HG03439 (cell line): Measurements from ENCODE around the gene VANGL1.

Source experiments
- ATAC-seq: cut with Tn5 transposase; IDR thresholded peaks from one replicate; pipeline ENCODE4 v1.9.1; 2021; ENCODE audit warnings: mild to moderate bottlenecking, moderate library complexity; ENCODE audit not compliant: unreplicated experiment

Gene VANGL1

GRCh38 chr1:115666206-115666605 lies 24.4 kb downstream of the VANGL1 start:
- ATAC-seq: no peak

DNA sequence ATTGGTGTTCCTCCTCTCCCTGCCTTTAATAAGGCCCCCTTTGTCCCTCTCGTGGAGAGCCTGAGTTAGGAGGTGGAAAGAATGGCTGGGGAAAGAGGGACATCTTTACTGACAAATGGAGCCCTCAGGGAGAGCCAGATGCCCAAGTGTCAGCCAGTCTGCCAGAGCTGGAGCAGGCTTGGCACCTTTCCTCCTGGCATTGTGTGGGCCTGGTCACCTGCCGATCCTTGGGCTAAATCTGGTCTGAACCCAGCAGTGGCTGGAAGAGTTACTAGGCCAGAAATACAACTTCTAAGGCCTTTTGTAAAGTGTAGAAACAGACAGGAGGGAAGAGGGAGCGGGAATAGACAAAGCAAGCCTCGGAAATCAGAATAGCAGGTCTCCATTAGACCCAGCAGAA lies 24.9 kb downstream of the VANGL1 start:
- no peak for ATAC-seq

GRCh38 chr1:115668579-115668978 lies 26.8 kb downstream of the VANGL1 start:
- ATAC-seq: no peak

GRCh38 chr1:115669002-115669673 lies 27.4 kb downstream of the VANGL1 start:
- ATAC-seq: no peak

DNA sequence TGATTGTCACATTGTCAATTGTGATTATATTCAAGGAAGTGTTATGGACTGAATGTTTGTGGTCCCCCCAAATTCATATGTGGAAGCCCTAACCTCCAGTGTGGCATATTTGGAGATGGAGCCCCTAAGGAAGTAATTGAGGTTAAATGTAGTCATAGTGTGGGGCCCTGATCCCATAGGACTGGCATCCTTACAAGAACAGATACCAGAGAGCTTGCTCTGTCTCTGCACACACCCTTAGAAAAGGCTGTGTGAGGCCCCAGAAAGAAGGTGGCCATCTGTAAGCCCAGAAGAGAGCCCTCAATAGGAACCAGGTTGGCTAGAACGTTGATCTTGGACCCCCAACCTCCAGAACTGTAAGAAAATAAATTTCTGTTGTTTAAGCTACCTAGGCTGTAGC lies 28.1 kb downstream of the VANGL1 start:
- ATAC-seq: no peak

GRCh38 chr1:115670476-115671175 lies 28.9 kb downstream of the VANGL1 start:
- ATAC-seq: no peak

GRCh38 chr1:115671176-115671934 lies 29.6 kb downstream of the VANGL1 start:
- no peak for ATAC-seq

GRCh38 chr1:115672224-115673009 lies 30.6 kb downstream of the VANGL1 start:
- no peak for ATAC-seq

DNA sequence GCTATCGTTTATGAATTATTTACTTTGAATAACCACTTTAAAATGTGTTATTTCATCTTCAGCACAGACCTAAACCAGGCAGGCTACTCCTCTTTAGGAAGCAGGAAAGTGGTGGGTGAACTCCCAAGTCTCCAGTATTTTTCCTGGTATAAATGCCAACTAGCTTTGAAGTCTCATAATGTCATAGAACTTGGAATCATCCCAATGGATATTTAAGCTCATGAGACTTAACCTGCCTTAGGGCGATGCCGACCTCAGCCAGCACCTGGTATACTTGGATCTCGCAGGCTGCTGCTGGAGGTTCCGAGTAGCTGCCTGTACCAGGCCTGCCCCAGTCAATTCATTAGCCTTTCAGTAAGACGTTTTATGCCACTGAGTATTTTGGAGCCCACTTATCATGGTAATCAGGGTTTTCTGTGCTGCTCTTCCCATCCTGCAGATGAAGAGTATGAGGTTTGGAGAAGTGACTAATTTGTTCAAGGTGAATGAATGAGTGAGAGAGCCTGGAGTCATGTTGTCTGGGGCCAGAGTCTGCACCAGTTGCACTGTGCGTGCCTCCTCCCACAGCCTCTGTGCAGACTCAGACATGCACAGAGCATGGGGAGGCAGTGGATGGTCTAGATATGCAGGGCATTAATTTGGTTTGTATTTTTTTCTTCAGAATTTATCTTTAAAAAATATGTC lies 34.9 kb downstream of the VANGL1 start:
- no peak for ATAC-seq

DNA sequence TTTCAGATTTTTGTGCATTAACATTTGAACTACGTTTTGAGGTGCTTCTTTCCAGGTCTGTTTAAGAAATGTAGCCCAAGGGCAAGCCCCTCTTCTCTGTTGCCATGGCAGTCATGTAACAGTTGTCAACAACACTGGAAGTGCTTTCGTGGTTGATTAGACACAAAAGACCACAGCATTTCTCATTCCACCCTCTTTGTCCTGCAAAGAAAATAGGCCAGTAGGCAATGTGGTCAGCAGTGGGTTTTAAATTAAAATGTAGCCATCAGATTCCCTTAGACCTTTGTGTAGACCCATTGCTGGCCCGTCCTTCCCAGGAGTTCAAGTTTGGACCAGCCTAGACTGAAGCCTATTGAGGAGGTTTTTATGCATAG lies 35.4 kb downstream of the VANGL1 start:
- ATAC-seq: no peak

- no peak for ATAC-seq
Measured at GRCh38 chr1:115677565-115677964, 35.8 kb downstream of the VANGL1 start.

- ATAC-seq: no peak
Measured at GRCh38 chr1:115678141-115678540, 36.4 kb downstream of the VANGL1 start.

- ATAC-seq: no peak
Measured at GRCh38 chr1:115679141-115679611, 37.4 kb downstream of the VANGL1 start.

GRCh38 chr1:115680730-115681111 lies 39.0 kb downstream of the VANGL1 start:
- ATAC-seq: no peak

DNA sequence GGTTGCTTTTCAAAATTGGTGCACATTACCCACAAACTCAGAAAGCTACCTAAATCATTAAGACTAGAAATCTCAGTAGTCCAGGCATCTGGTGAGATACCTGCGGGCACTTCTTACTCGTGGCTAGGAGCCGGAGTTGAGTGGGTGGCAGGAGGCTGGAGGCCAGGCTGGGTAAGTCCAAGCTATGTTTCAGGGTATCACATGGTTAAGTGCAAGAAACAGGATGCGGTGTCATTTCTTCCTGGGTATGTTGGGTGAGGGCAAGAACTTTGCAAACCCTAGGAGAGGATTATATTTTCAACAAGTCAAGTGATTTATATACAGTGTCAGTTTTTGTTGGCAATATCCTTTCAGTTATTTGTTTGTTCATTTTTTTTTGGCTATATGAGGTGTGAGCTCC lies 41.0 kb downstream of the VANGL1 start:
- no peak for ATAC-seq

- no peak for ATAC-seq
Measured at GRCh38 chr1:115685029-115685705, 43.4 kb downstream of the VANGL1 start.

GRCh38 chr1:115687744-115688143 lies 46.0 kb downstream of the VANGL1 start:
- ATAC-seq: no peak

DNA sequence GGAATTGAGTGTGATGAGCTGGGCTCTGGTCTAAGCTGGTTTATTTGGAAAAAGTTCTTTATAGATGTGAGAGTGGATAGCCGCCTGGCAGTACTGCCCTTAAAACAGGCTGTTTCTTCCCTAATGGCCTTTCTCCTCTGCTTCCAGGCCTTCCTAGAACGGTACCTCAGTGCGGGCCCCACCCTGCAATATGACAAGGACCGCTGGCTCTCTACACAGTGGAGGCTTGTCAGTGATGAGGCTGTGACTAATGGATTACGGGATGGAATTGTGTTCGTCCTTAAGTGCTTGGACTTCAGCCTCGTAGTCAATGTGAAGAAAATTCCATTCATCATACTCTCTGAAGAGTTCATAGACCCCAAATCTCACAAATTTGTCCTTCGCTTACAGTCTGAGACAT lies 49.2 kb downstream of the VANGL1 start:
- ATAC-seq: no peak

GRCh38 chr1:115692224-115692623 lies 50.5 kb downstream of the VANGL1 start:
- no peak for ATAC-seq

GRCh38 chr1:115694805-115695204 lies 53.0 kb downstream of the VANGL1 start:
- ATAC-seq: no peak
